ENCODE results near the gene CELSR1. TPM values are rescaled to one million over a fixed set of nuclear protein-coding genes. Genes with fewer than 3 reads are reported as not detected.

Gene CELSR1
- total RNA-seq, 1 donor from 2014 or later: 27.6 TPM

DNA sequence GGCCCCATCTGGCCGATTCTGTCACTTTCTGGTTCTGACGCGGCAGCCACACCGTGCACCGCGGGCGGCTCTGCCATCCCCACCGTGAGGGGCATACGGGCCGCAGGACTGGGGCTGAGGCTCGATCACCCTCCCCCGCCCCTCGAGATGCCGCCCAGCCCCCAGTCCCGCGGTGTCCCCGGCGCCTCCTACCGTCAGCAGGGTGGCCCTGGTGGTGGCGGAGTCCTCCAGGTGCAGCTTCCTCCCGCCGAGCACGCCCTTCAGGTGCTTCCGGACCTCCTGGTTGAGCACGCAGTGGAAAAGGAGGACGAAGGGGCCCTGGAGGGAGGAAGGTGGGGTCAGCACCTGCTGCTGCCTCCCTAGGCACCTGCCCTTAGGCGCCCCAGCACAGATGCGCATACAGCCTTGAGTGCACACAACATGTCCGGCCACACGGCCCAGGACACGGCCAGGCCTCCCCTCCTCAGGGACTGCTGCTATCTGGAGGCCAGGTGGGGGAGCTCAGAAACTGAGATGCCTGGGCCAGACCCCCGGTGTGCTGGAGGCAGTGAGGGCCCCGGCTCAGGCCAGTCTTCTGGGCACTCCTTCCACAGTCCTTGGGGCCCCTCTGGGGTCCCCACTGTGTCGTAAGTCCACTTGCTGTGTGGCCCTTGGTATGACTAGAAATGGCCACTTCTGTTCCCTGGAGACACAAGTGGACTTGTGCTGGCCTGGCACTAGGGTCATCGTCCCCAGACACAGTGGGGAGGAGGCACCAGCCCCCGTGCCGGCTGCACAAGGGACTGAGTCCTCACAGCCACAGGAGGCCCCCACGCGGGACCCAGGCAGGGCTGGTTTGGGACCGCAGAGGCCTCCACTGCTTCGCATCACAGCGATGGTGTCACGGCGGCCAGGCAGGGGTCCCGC, 170.4 kb downstream of the CELSR1 start:
- H3K9me3 Mint-ChIP-seq (ENCODE audit: unreplicated experiment): no peaks in the 10 kb centered on the region
- H3K27me3 Mint-ChIP-seq (ENCODE audit: low read depth, unreplicated experiment): peaks cover 10% of the 10 kb centered on the region
- H3K9me3 ChIP-seq (ENCODE audit: insufficient read depth, low read depth, low read length): no peaks in the 10 kb centered on the region
- H3K27ac ChIP-seq (ENCODE audit: low read depth, low read length): no peak overlapping the region
- H2AFZ ChIP-seq (ENCODE audit: low read depth, low read length): no peak overlapping the region
- H3K79me2 ChIP-seq (ENCODE audit: insufficient read depth, low read length): no peaks in the 10 kb centered on the region
- TF ChIP-seq, protein P1, sequence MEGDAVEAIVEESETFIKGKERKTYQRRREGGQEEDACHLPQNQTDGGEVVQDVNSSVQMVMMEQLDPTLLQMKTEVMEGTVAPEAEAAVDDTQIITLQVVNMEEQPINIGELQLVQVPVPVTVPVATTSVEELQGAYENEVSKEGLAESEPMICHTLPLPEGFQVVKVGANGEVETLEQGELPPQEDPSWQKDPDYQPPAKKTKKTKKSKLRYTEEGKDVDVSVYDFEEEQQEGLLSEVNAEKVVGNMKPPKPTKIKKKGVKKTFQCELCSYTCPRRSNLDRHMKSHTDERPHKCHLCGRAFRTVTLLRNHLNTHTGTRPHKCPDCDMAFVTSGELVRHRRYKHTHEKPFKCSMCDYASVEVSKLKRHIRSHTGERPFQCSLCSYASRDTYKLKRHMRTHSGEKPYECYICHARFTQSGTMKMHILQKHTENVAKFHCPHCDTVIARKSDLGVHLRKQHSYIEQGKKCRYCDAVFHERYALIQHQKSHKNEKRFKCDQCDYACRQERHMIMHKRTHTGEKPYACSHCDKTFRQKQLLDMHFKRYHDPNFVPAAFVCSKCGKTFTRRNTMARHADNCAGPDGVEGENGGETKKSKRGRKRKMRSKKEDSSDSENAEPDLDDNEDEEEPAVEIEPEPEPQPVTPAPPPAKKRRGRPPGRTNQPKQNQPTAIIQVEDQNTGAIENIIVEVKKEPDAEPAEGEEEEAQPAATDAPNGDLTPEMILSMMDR (IDR thresholded peaks at IDR 0.05; ENCODE audit: insufficient read depth, low read depth, low read length): no peak
- no peak for TF ChIP-seq EZH2 (IDR thresholded peaks at IDR 0.05; ENCODE audit: insufficient read depth, low read length)
- H4K20me1 ChIP-seq (ENCODE audit: insufficient read depth, low read length): peaks cover 2% of the 10 kb centered on the region
- no peak overlapping the region for H3K4me2 ChIP-seq (ENCODE audit: low read length)
- FAIRE-seq (no peak), DNase-seq (ENCODE audit: low read depth) (no peak)
- no peak overlapping the region for H3K4me3 Mint-ChIP-seq (ENCODE audit: unreplicated experiment)
- no peak overlapping the region for H3K27ac Mint-ChIP-seq (ENCODE audit: unreplicated experiment)
- no peaks in the 10 kb centered on the region for H3K4me1 Mint-ChIP-seq (ENCODE audit: low read depth, unreplicated experiment)
- no peaks in the 10 kb centered on the region for H3K27me3 ChIP-seq (ENCODE audit: insufficient read depth, low read length)
- peaks cover 11% of the 10 kb centered on the region for H3K36me3 Mint-ChIP-seq (ENCODE audit: low read depth, unreplicated experiment)
- no peak overlapping the region for H3K9ac ChIP-seq (ENCODE audit: low read length)
- H3K4me1 ChIP-seq (ENCODE audit: insufficient read depth, low read length): no peaks in the 10 kb centered on the region
- H3K4me3 ChIP-seq (ENCODE audit: insufficient read depth, low read depth, low read length): no peak overlapping the region
- H3K36me3 ChIP-seq (ENCODE audit: insufficient read depth, low read length): no peaks in the 10 kb centered on the region

DNA sequence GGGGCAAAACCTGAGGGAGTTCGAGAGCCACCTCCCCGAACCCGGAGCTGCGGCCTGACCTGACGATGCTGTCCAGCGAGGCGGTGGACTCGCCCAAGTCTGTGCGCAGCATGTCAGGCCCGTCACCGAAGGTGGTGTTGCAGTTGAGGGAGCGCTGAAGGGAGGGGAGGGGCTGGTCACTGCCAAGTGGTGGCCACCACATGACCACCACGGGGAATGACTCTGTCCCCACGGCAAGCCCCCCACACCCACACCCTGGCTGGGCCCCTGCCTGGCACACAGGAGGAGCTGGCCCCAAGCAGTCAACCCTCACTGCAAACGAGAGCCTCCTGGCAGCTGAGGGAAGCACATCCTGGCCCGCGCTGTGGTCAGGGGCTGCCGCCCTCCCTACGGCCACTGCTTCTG, 171.1 kb downstream of the CELSR1 start:
- H3K36me3 ChIP-seq (ENCODE audit: insufficient read depth, low read length): no peaks in the 10 kb centered on the region
- no peaks in the 10 kb centered on the region for H3K79me2 ChIP-seq (ENCODE audit: insufficient read depth, low read length)
- DNase-seq (ENCODE audit: low read depth): no peak
- peaks cover 5% of the 10 kb centered on the region for H4K20me1 ChIP-seq (ENCODE audit: insufficient read depth, low read length)
- Mint-ChIP-seq H3K27me3 (ENCODE audit: low read depth, unreplicated experiment) (peaks cover 10% of the 10 kb centered on the region), H3K27ac (ENCODE audit: unreplicated experiment) (no peak overlapping the region), H3K4me3 (ENCODE audit: unreplicated experiment) (no peak overlapping the region), H3K36me3 (ENCODE audit: low read depth, unreplicated experiment) (peaks cover 16% of the 10 kb centered on the region), H3K4me1 (ENCODE audit: low read depth, unreplicated experiment) (no peaks in the 10 kb centered on the region), H3K9me3 (ENCODE audit: unreplicated experiment) (no peaks in the 10 kb centered on the region)
- TF ChIP-seq EZH2 (IDR thresholded peaks at IDR 0.05; ENCODE audit: insufficient read depth, low read length): no peak
- TF ChIP-seq, protein P1 (IDR thresholded peaks at IDR 0.05; ENCODE audit: insufficient read depth, low read depth, low read length): no peak
- H3K4me1 ChIP-seq (ENCODE audit: insufficient read depth, low read length): no peaks in the 10 kb centered on the region
- no peaks in the 10 kb centered on the region for H3K27me3 ChIP-seq (ENCODE audit: insufficient read depth, low read length)
- FAIRE-seq: no peak
- no peak overlapping the region for H3K27ac ChIP-seq (ENCODE audit: low read depth, low read length)
- H2AFZ ChIP-seq (ENCODE audit: low read depth, low read length): no peak overlapping the region
- H3K9ac ChIP-seq (ENCODE audit: low read length): no peak overlapping the region
- H3K9me3 ChIP-seq (ENCODE audit: insufficient read depth, low read depth, low read length): no peaks in the 10 kb centered on the region
- no peak overlapping the region for H3K4me2 ChIP-seq (ENCODE audit: low read length)
- no peak overlapping the region for H3K4me3 ChIP-seq (ENCODE audit: insufficient read depth, low read depth, low read length)

DNA sequence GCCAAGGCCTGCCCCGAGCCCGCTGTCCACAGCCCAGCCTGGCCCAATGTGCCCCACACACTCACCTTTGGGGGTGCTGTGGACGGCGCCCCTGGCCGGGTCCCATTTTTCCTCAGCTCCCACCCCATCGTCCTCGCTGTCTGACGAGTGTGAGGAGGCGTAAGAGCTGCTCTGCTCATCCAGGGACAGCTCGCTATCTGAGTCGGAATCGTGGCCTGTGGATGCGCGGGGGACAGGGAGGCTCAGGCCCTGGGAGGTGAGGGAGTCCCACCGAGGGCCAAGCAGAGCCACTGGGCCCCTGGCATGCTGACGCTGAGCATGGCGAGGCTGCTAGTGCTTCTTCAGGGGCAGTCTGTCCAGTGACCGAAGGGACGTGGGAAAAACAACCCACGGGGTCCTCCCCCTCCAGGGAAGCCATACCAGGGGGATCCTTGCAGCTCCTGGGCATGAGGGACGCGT, 172.2 kb downstream of the CELSR1 start:
- Histone ChIP-seq H3K9me3 (ENCODE audit: insufficient read depth, low read depth, low read length) (no peaks in the 10 kb centered on the region), H3K4me1 (ENCODE audit: insufficient read depth, low read length) (no peaks in the 10 kb centered on the region), H2AFZ (ENCODE audit: low read depth, low read length) (no peak overlapping the region), H3K9ac (ENCODE audit: low read length) (no peak overlapping the region), H3K79me2 (ENCODE audit: insufficient read depth, low read length) (no peaks in the 10 kb centered on the region), H3K27ac (ENCODE audit: low read depth, low read length) (no peak overlapping the region), H4K20me1 (ENCODE audit: insufficient read depth, low read length) (peaks cover 5% of the 10 kb centered on the region), H3K4me2 (ENCODE audit: low read length) (no peak overlapping the region), H3K36me3 (ENCODE audit: insufficient read depth, low read length) (no peaks in the 10 kb centered on the region), H3K27me3 (ENCODE audit: insufficient read depth, low read length) (no peaks in the 10 kb centered on the region), H3K4me3 (ENCODE audit: insufficient read depth, low read depth, low read length) (no peak overlapping the region)
- no peaks in the 10 kb centered on the region for H3K9me3 Mint-ChIP-seq (ENCODE audit: unreplicated experiment)
- no peak overlapping the region for H3K27ac Mint-ChIP-seq (ENCODE audit: unreplicated experiment)
- no peak for FAIRE-seq
- DNase-seq (ENCODE audit: low read depth): no peak
- H3K4me1 Mint-ChIP-seq (ENCODE audit: low read depth, unreplicated experiment): peaks cover 7% of the 10 kb centered on the region
- TF ChIP-seq, protein P1 (IDR thresholded peaks at IDR 0.05; ENCODE audit: insufficient read depth, low read depth, low read length): no peak
- TF ChIP-seq EZH2 (IDR thresholded peaks at IDR 0.05; ENCODE audit: insufficient read depth, low read length): no peak
- H3K4me3 Mint-ChIP-seq (ENCODE audit: unreplicated experiment): no peak overlapping the region
- peaks cover 19% of the 10 kb centered on the region for H3K36me3 Mint-ChIP-seq (ENCODE audit: low read depth, unreplicated experiment)
- H3K27me3 Mint-ChIP-seq (ENCODE audit: low read depth, unreplicated experiment): peaks cover 5% of the 10 kb centered on the region
